ENCODE measurements around the gene HBE1. TPM values are rescaled to one million over a fixed set of nuclear protein-coding genes. Genes with fewer than 3 reads are reported as not detected.

HBE1 gene
- total and polyA plus RNA-seq, 12 donors = not detected

DNA sequence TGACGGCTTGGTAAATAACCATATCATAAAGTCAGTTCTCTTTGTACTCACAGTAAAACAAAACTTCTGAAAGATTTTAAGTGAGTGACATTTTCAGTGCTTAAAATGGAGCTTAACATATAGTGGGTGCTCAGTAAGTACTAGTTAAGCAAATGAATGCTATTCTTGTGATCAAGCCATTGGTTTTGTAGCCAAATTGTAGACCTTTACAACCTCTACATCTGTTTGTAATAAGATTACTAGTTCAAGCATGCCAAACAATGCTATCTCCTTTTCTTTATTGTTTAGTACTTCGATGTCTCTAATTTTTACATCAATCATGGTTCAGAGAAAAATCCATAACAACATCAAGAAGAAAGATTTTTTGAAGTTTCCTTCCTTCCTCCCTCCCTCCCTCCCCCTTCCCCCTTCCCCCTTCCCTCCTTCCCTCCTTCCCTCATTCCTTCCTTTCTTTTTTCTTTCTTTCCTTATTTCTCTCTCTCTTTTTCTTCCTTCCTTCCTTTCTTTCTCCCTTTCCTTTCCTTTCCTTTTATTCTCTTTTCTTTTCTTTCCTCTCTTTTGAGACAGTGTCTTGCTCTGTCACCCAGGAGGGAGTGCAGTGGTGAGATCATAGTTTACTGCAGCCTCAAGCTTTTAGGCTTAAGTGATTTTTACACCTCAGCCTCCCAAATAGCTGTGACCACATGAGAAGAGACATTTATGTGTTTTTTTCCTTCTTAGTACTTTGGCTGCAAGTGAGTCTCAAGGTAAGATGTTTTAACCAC, 37.7 kb upstream of the HBE1 start:
- no peak for ATAC-seq
- no peaks in the 10 kb centered on the region for H3K36me3 ChIP-seq
- H3K27me3 ChIP-seq = no peaks in the 10 kb centered on the region
- no peaks in the 10 kb centered on the region for H3K4me1 ChIP-seq
- no peaks in the 10 kb centered on the region for H3K9me3 ChIP-seq
- no peak for DNase-seq
- intact Hi-C loops (cut with DNase I) = no loop called here
- TF ChIP-seq, protein P1, sequence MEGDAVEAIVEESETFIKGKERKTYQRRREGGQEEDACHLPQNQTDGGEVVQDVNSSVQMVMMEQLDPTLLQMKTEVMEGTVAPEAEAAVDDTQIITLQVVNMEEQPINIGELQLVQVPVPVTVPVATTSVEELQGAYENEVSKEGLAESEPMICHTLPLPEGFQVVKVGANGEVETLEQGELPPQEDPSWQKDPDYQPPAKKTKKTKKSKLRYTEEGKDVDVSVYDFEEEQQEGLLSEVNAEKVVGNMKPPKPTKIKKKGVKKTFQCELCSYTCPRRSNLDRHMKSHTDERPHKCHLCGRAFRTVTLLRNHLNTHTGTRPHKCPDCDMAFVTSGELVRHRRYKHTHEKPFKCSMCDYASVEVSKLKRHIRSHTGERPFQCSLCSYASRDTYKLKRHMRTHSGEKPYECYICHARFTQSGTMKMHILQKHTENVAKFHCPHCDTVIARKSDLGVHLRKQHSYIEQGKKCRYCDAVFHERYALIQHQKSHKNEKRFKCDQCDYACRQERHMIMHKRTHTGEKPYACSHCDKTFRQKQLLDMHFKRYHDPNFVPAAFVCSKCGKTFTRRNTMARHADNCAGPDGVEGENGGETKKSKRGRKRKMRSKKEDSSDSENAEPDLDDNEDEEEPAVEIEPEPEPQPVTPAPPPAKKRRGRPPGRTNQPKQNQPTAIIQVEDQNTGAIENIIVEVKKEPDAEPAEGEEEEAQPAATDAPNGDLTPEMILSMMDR (IDR thresholded peaks at IDR 0.05) = no peak
- no peak overlapping the region for H3K4me3 ChIP-seq
- WGBS, 2 donors = 76 to 79% methylated on average over 2 of the region's 2 CpGs
- H3K27ac ChIP-seq = no peak overlapping the region

DNA sequence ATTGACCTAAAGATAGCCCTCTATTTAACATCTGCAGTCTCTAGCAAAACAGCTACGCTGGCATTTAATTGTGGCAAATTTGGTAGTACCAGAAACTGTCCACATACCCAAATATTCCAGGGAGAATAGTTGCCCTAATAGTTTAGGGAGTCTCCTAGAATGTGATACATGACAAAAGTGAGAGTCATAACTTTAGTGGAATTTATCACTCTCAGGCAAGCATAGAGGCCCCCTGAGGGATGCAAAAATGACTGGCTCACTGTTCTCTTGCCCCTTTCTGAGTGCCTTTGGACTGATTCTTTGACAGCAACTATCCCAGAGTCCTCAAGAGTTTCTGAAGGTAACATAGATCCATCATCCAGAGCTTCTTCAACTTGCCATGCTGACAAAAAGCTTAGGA, 34.3 kb upstream of the HBE1 start:
- H3K4me1 ChIP-seq = no peaks in the 10 kb centered on the region
- TF ChIP-seq, protein P1 (IDR thresholded peaks at IDR 0.05) = no peak
- WGBS, 2 donors = 65 to 93% methylated on average over 1 of the region's 1 CpG
- intact Hi-C loops (cut with DNase I) = no loop called here
- H3K27ac ChIP-seq = no peak overlapping the region
- H3K9me3 ChIP-seq = no peaks in the 10 kb centered on the region
- no peaks in the 10 kb centered on the region for H3K36me3 ChIP-seq
- H3K4me3 ChIP-seq = no peak overlapping the region
- no peak for DNase-seq
- ATAC-seq = no peak
- no peaks in the 10 kb centered on the region for H3K27me3 ChIP-seq

DNA sequence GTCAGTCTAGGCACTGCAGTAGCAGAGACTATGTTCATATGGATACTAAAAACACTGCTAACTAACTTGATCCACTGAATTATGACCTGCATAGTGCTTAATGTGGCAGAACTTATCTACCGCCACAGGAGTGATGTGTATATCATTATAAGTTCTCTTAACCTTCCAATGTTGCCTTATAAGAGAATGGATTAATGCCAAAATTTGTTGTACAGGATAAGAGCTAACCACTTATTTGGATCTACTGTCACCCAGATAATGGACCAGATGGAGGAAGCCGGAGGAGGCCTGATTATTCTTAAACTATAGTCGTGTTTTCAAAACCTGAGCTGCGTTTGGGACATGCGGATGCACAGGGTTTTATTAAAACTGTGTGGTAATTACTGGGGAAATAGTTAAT, 33.9 kb upstream of the HBE1 start:
- intact Hi-C loops (cut with DNase I) = no loop called here
- no peak for ATAC-seq

DNA sequence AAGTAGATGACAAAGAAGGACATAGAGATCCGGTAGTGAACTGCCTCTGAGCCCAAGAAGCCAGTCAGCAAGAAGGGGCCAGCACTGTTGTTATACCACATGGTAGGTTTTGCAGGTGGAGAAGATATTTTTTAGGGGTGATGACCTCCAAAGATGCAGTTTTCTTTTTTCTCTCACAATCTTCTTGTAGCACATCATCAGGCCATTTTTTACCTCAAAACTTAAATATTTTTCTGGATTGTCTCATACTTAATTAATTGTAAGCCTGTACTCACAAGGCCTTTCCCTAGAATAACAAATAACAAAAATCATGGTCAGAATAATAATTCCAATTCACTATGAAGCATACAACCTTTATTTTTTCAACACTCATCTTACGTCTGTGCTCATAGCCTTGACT, 32.1 kb upstream of the HBE1 start, which contains the start of gene OR51B4:
TSS of gene OR51B4 (minus strand) at position 101 of the 400 bp plus-strand sequence. CDS start at position 101, 0 bp downstream.
- Histone ChIP-seq H3K4me1 (no peaks in the 10 kb centered on the region), H3K9me3 (no peaks in the 10 kb centered on the region), H3K27ac (no peak within 1 kb of the TSS), H3K4me3 (no peak within 1 kb of the TSS), H3K27me3 (no peaks in the 10 kb centered on the region), H3K36me3 (no peaks in the 10 kb centered on the region)
- ATAC-seq (no peak), DNase-seq (no peak)
- TF ChIP-seq, protein P1 (IDR thresholded peaks at IDR 0.05) = no peak
- WGBS, 2 donors = 88 to 95% methylated on average over 2 of the region's 2 CpGs
- intact Hi-C loops (cut with DNase I) = no loop called here

More for the DNA sequence above, 33.9 kb upstream of the HBE1 start:
- Histone ChIP-seq H3K4me1 (no peaks in the 10 kb centered on the region), H3K36me3 (no peaks in the 10 kb centered on the region), H3K27ac (no peak overlapping the region), H3K9me3 (no peaks in the 10 kb centered on the region), H3K27me3 (no peaks in the 10 kb centered on the region), H3K4me3 (no peak overlapping the region)
- TF ChIP-seq, protein P1 (IDR thresholded peaks at IDR 0.05) = no peak
- WGBS, 2 donors = 60 to 69% methylated on average over 5 of the region's 5 CpGs
- DNase-seq = no peak
